Myocyte (in vitro differentiated cells): ENCODE data around the gene TMEM174. TPM values are rescaled to one million over a fixed set of nuclear protein-coding genes. Genes with fewer than 3 reads are reported as not detected.
"Not testable (repeated sequence)": the region's sequence is repeated elsewhere in the genome, so short reads cannot be mapped to it uniquely, and the experiment has no call there.

Experiments
- DNase-seq: peaks from one replicate; pipeline ENCODE4 v3.0.0-alpha.2; 2012; ENCODE audit warnings: low read depth
- total RNA-seq: library from RNA; depleted of rRNA; stranded (reverse); fragments of >200 nt; gene quantifications from 2 replicates; pipeline ENCODE4 v1.2.3, GENCODE V29; 2014

Gene TMEM174
- total RNA-seq, 1 donor from 2014 or later: not detected

- DNase-seq: no peak
These were observed 20.6 kb downstream of the TMEM174 start for GRCh38 chr5:73193592-73193991.

- DNase-seq: no peak
These were observed 23.2 kb downstream of the TMEM174 start for GRCh38 chr5:73196201-73196600.

- DNase-seq: no peak
These were observed 24.8 kb downstream of the TMEM174 start for GRCh38 chr5:73197637-73198257.

- DNase-seq: no peak
These were observed 26.0 kb downstream of the TMEM174 start for GRCh38 chr5:73198833-73199592.

- no peak for DNase-seq
These were observed 26.7 kb downstream of the TMEM174 start for GRCh38 chr5:73199671-73200070.

- peak; percentile 70 for DNase-seq
These were observed 28.8 kb downstream of the TMEM174 start for GRCh38 chr5:73201547-73202513.

GRCh38 chr5:73204332-73204731, 31.3 kb downstream of the TMEM174 start:
- DNase-seq: peak; percentile 85

GRCh38 chr5:73204733-73205132, 31.7 kb downstream of the TMEM174 start:
- DNase-seq: no peak

- peak; percentile 25 for DNase-seq
These were observed 32.3 kb downstream of the TMEM174 start for GRCh38 chr5:73205305-73205704.

- DNase-seq: not testable (repeated sequence)
These were observed 34.2 kb downstream of the TMEM174 start for GRCh38 chr5:73207239-73207638.

- not testable (repeated sequence) for DNase-seq
These were observed 36.1 kb downstream of the TMEM174 start for GRCh38 chr5:73209075-73209474.

- DNase-seq: not testable (repeated sequence)
These were observed 39.7 kb downstream of the TMEM174 start for GRCh38 chr5:73212693-73213092.

GRCh38 chr5:73213566-73213998, 40.6 kb downstream of the TMEM174 start:
- DNase-seq: peak; percentile 54

GRCh38 chr5:73214306-73214705, 41.3 kb downstream of the TMEM174 start:
- no peak for DNase-seq

GRCh38 chr5:73214996-73215395, 42.0 kb downstream of the TMEM174 start:
- DNase-seq: no peak

- DNase-seq: no peak
These were observed 42.5 kb downstream of the TMEM174 start for GRCh38 chr5:73215531-73215890.

- peak; percentile 90 for DNase-seq
These were observed 43.1 kb downstream of the TMEM174 start for GRCh38 chr5:73215891-73216610.

GRCh38 chr5:73218552-73219171, 45.7 kb downstream of the TMEM174 start:
- peak; percentile 57 for DNase-seq

GRCh38 chr5:73219336-73219735, 46.3 kb downstream of the TMEM174 start:
- not testable (repeated sequence) for DNase-seq

- DNase-seq: no peak
These were observed 48.2 kb downstream of the TMEM174 start for GRCh38 chr5:73221161-73221560.
